ENCODE results near the gene GABRG3. TPM values are rescaled to one million over a fixed set of nuclear protein-coding genes. Genes with fewer than 3 reads are reported as not detected.

GABRG3 gene
- total and polyA plus RNA-seq, 7 donors = not detected

DNA sequence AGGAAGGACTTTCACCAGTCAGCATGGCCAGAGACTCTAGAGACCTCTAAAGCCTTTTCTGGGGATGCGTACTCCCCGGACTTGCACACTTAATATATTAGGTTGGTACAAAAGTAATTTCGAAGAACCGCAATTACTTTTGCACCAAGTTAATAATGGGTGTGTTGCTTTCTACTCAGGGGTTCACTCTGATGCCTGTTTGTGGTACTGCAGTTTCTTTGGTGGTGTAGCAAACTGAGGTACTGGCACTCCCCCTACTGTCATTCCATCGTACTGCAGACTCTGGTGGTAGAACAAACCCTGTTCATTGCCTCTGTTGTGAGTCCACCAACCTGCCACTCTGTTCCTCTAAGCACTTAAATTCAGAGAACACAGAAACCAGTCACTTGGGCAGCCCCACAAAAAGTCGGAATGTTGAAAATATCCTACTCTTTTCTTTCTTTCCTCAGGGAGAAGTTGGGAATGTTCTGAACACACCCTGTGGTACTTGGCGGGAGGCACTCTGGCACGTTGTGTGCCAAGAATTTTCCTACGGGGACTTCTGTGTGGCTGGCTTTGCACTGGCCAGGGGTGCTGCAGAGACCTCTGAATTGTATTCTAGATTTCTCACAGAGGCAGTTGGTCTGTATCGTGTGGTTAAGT, 46.3 kb downstream of the GABRG3 start:
- DNase-seq = no peak
- no peak overlapping the region for H3K4me3 ChIP-seq
- TF ChIP-seq, protein P1, sequence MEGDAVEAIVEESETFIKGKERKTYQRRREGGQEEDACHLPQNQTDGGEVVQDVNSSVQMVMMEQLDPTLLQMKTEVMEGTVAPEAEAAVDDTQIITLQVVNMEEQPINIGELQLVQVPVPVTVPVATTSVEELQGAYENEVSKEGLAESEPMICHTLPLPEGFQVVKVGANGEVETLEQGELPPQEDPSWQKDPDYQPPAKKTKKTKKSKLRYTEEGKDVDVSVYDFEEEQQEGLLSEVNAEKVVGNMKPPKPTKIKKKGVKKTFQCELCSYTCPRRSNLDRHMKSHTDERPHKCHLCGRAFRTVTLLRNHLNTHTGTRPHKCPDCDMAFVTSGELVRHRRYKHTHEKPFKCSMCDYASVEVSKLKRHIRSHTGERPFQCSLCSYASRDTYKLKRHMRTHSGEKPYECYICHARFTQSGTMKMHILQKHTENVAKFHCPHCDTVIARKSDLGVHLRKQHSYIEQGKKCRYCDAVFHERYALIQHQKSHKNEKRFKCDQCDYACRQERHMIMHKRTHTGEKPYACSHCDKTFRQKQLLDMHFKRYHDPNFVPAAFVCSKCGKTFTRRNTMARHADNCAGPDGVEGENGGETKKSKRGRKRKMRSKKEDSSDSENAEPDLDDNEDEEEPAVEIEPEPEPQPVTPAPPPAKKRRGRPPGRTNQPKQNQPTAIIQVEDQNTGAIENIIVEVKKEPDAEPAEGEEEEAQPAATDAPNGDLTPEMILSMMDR (IDR thresholded peaks at IDR 0.05) = peak; percentile 34
- no peaks in the 10 kb centered on the region for H3K4me1 ChIP-seq
- H3K27ac ChIP-seq = no peak overlapping the region
- H3K27me3 ChIP-seq (ENCODE audit: insufficient read depth in 3 of 3, low read length in 2 of 3) = no peaks in the 10 kb centered on the region
- no peak for ATAC-seq
- intact Hi-C loops (cut with DNase I) = loop anchor here in 1 of 2 donors (10.0 kb wide), 1 partner anchor 122 kb away; no protein-coding TSS in a partner anchor
- no peaks in the 10 kb centered on the region for H3K9me3 ChIP-seq
- H3K36me3 ChIP-seq (ENCODE audit: insufficient read depth in 1 of 2, low read depth in 1 of 2) = no peaks in the 10 kb centered on the region
- 18 to 29% (median 21%) methylated on average over 10 of the region's 10 CpGs for WGBS, 3 donors

DNA sequence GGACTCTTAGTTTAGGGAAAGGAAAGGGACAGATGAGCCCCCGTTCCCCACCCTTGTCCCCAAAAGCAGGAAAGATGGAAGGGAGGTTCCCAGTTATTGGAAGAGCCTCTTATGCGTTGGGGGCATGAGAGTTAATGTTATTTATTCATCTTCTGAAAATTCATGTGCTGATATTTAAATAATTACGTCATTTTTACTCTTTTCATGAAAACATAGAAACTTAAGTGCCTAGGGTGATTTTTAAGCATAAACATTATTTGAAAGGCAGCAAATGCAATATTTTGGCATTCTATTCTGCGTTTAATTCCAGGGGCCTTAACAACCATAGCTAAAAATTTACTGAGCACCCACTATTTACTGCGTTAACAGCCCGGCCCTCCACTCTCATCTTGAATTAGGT, 48.7 kb downstream of the GABRG3 start:
- ATAC-seq (no peak), DNase-seq (no peak)
- Histone ChIP-seq H3K36me3 (ENCODE audit: insufficient read depth in 1 of 2, low read depth in 1 of 2) (no peaks in the 10 kb centered on the region), H3K9me3 (no peaks in the 10 kb centered on the region), H3K4me1 (no peaks in the 10 kb centered on the region), H3K4me3 (no peak overlapping the region), H3K27me3 (ENCODE audit: insufficient read depth in 3 of 3, low read length in 2 of 3) (no peaks in the 10 kb centered on the region), H3K27ac (no peak overlapping the region)
- intact Hi-C loops (cut with DNase I) = loop anchor here in 1 of 2 donors (10.0 kb wide), 1 partner anchor 125 kb away; no protein-coding TSS in a partner anchor
- TF ChIP-seq, protein P1 (IDR thresholded peaks at IDR 0.05) = no peak
- WGBS, 3 donors = 71 to 78% (median 75%) methylated on average over 6 of the region's 6 CpGs

DNA sequence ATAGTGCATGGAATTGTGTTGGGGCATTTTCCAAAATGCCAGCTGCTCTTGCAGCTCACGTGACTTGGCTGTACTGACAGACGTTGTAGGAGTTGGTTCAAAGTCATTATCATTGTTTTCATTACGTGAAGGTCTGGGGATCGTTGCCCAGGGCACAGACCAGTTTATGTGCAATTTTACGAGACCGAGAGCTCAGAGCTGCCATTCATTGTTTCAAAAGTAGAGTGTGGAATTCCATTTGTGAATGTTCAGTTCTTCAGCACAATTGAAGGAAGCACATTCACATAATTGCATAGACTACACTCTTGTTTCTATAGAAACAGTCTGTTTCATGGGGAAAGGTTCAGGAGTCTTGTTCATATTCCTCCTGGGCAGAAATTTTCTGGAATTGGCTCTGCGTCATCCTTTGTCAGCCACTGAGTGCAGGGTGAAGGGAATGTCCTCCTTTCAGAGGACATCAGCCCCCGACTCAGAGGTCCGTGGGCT, 54.5 kb downstream of the GABRG3 start:
- 19 to 22% (median 21%) methylated on average over 9 of the region's 9 CpGs for WGBS, 3 donors
- intact Hi-C loops (cut with DNase I) = no loop called here
- TF ChIP-seq, protein P1 (IDR thresholded peaks at IDR 0.05) = no peak

DNA sequence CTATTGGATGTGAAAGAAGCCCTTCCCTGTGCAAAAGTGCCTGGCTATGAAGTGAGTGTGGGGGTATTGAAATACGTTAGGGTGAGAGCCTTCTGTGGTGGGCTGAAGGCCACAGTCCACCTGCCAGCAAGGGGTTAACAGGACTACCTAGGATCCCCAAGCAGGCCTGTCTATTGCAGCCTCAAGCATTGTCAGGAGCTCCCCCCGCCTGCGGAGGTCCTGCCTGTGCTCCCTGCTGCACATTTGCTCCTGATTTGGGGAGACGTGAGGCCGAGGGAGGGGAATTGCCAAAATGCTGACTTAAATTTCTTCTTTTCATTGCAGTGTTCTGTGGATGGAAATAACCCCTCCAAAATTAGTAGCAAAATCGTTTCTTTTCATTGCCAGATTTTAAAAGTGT, 56.2 kb downstream of the GABRG3 start:
- WGBS, 3 donors = 45 to 56% (median 51%) methylated on average over 6 of the region's 6 CpGs
- intact Hi-C loops (cut with DNase I) = no loop called here
- no peak for DNase-seq
- Histone ChIP-seq H3K4me1 (no peaks in the 10 kb centered on the region), H3K27ac (no peak overlapping the region), H3K27me3 (ENCODE audit: insufficient read depth in 3 of 3, low read length in 2 of 3) (no peaks in the 10 kb centered on the region), H3K36me3 (ENCODE audit: insufficient read depth in 1 of 2, low read depth in 1 of 2) (no peaks in the 10 kb centered on the region), H3K9me3 (no peaks in the 10 kb centered on the region), H3K4me3 (no peak overlapping the region)
- no peak for ATAC-seq
- TF ChIP-seq, protein P1 (IDR thresholded peaks at IDR 0.05) = no peak

More for the DNA sequence above, 54.5 kb downstream of the GABRG3 start:
- Histone ChIP-seq H3K9me3 (no peaks in the 10 kb centered on the region), H3K27ac (no peak overlapping the region), H3K27me3 (ENCODE audit: insufficient read depth in 3 of 3, low read length in 2 of 3) (no peaks in the 10 kb centered on the region), H3K4me3 (no peak overlapping the region), H3K36me3 (ENCODE audit: insufficient read depth in 1 of 2, low read depth in 1 of 2) (no peaks in the 10 kb centered on the region), H3K4me1 (no peaks in the 10 kb centered on the region)
- no peak for ATAC-seq
- no peak for DNase-seq

Data from psoas muscle (tissue), 8 donors.